NCI-H1105 (cell line): ENCODE measurements around the gene GSC.
"Not testable (repeated sequence)": the region's sequence is repeated elsewhere in the genome, so short reads cannot be mapped to it uniquely, and the experiment has no call there.

Experiments
- DNase-seq: peaks from one replicate; lab custom pipeline; 2025; lab: John Stamatoyannopoulos, UW

Gene GSC

GRCh38 chr14:94771906-94772490, 2.1 kb upstream of the GSC start:
- no peak for DNase-seq

- no peak for DNase-seq
These were observed 1.4 kb upstream of the GSC start for GRCh38 chr14:94771158-94771905.

GRCh38 chr14:94770815-94771157, 873 bp upstream of the GSC start:
- no peak for DNase-seq

GRCh38 chr14:94770251-94770749, 387 bp upstream of the GSC start:
- peak; percentile 55 for DNase-seq

DNA sequence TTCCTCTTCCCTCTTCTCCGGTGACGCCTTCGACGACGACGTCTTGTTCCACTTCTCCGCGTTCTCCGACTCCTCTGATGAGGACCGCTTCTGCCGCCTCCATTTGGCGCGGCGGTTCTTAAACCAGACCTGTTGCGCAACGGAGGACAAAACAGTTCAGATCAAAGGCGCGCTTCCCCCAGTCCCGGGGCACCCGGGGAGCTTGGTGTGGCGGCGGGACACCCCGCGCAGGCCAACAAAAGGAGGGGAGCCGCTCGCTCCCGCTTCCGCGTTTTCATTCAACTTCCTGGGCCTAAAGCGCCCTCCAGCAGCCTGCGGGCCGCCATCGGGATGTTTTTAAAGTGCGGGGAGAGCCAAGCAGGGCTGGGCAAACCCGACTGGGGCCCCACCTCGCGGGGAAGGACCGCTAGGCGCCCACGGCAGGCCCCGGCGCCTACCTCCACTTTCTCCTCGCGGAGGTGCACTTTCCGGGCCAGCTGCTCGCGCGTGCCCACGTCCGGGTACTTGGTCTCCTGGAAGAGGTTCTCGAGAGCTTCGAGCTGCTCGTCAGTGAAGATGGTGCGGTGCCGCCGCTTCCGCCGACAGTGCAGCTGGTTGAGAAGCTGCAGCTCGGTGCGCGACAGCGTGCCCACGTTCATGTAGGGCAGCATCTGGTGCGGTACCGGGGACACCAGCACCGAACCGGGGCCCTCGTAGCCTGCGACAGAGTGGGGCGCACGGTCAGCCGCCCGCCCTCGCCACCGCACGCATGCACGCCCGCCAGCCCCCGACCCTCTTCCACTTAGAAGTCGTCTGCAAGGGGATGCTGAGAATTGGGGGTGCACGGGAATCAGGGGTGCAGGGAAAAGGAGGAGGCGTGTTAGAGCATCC, 1.2 kb downstream of the GSC start:
- DNase-seq, result no peak

- no peak for DNase-seq
These were observed 1.8 kb downstream of the GSC start for GRCh38 chr14:94768141-94768520.

GRCh38 chr14:94767321-94767878, 2.5 kb downstream of the GSC start:
- DNase-seq, result no peak

DNA sequence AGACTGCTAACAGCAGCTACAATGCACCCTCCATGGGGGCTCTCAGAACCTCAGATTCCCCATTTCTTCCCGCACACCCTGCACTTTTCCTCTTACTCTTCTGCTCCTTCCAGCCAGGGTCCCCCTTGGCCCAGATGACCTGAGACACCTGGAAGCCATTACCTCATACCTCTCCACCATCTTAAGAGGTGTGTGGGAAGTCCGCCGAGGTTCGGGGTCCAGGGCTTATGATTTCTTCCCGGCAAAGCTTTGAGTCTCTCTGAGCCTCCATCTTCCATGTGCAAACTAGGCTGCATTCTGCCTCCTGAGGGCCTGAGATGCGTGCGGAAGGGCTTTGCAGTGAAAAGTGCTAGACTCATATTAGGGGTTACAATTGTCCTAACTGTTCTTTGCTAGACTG, 5.3 kb downstream of the GSC start:
- DNase-seq, result no peak

- DNase-seq, result no peak
These were observed 7.5 kb downstream of the GSC start for GRCh38 chr14:94762431-94762830.

- no peak for DNase-seq
These were observed 7.9 kb downstream of the GSC start for GRCh38 chr14:94761997-94762377.

DNA sequence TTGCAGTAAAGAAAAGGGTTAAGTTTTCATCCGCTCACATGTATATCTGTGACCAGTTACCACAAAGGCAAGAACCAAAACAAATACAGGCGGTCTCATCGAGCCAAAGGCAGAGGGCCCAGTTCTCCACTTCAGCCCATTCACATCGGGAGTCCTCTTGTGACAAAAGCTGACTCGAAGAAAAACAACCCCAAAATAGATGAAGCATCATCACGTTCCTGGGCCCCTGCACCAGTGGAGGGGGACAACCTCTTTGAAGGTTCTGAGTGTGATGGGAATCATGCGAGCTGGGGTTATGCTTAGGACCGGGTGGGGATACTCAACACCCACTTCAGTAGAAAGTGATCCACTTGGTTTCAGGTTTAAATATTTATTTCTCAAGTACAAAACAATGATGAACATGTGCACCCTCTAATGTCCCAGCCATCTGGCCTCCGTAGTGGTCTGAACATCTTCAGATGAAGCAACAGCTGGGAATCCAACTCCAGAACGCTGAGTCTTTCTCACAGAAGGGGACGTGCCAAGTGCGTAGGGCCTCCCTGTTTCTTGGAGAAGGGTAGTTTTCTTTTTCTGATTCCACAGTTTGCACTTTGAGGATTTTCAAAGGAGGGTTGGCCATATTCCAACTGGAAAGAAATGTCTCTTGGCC, 8.4 kb downstream of the GSC start:
- DNase-seq, result no peak

DNA sequence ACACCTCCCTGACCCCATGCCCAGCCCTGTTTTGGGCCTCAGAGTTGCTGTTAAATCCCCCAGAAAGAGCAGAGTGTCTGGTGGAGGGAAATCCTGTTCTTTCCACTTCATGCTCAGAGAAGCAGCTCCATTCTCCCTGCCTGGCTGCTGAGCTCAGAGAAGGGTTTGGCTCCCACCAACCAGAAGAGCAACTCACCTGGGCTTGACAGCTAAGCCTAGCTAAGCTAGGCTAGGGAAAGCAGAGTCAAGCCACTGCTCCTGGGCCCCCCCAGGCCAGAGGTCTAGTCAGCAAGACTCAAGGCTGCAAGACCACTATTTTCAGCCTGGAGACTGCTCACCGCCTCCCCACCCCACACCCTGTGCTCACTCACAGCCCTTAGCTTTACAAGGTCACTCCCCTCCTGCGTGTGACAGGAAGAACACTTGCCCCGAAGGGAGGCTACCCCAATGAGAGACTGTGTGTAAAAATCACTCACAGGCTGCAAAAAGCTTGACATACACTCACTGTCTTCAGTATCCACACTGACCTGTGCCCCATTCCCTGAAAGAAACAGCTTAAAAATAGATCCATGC, 13.5 kb downstream of the GSC start:
- no peak for DNase-seq

DNA sequence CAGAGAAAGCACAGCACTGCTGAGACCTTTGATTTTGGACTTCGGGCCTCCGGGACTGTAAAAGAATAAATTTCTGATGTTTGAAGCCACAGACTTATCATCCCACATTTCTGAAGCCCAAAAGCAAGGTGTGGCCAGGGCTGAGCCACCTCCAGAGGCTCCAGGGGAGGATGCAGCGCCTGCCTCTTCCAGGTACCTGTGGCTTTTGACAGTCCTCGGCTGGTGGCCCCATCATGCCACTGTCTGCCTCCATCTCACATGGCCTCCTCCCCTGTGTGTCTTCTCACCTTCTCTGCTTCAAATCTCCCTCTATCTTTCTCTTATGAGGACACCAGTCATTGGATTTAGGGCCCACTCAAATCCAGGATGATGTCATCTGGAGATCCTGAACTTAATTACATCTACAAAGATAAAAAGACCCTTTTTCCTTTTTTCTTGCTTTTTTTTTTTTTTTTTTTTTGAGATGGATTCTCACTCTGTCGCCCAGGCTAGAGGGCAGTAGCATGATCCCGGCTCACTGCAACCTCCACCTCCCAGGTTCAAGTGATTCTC, 15.4 kb downstream of the GSC start:
- DNase-seq, result no peak

DNA sequence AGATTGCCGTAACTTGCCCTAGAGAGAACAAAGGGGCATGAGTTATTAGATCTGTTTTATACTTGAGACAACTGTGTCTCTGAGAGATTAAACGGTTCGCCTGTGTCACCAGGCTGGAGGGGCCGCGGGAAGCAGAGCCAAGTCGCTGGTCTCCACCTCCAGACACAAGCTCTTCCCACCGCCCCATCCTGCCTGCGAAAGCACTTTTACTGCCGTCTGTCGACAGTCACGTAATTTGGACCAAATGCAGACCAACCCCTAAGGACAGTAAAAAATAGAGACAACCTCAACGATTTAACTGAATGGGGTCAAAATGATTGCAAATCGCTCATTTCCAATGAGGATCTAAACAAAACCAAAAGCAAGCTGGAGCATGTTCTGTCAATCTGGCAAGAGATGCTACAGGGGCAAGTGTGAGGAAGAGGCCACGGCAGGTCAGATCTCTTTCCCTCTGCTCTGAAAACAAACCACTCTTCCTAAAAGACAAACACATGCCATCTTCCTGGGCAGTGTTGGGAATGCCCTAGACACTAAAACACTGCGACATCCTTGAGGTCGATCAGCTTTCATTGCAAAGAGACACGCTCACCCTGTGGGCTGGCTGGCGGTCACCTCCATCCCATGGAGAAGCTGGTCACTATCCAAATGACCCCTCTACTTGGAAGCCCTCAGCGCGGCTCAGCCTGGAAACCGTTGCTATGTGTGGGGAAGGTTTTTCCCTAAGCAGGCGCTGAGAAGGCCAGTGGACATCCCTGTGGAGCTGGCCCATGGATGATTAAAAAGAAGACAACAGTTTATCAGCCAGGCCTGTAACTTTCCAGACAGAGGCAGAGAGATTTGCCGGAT, 17.1 kb downstream of the GSC start:
- DNase-seq, result no peak

DNA sequence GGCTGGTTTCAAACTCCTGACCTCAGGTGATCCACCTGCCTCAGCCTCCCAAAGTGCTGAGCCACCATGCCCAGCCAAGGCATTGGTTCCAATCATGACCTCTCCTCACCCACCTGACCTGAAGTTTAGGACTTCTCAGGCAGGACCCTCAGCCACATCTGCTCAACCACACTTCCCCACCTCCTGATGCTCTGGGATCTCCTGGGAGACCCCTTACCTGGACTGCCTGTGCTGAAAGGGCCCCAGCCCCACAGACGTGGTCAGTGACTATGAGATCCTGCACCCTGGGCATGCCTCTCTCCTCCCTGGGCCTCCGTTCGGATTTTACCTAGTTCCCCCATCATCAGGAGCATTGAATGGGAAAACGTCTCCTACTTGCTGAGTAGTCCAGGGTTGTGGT, 18.0 kb downstream of the GSC start:
- no peak for DNase-seq

DNA sequence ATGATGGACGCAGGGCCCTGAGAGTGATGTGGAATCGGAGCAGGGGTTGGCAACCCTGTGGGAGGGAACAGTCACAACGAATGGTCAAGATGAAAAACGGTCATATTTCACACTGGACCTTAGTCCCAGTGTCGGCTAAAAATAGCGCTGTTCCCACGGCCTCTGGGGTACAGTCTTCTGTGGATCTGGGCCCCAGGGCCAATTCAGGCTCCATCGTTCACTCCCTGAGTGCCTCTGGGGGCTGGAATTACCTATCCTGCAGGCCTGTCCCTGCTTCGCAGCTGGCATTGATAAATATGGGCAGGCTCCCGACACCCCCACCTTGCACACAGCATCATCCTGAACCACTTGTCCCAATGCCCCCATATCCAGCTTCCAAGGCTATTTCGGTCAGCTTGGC, 18.6 kb downstream of the GSC start:
- no peak for DNase-seq

DNA sequence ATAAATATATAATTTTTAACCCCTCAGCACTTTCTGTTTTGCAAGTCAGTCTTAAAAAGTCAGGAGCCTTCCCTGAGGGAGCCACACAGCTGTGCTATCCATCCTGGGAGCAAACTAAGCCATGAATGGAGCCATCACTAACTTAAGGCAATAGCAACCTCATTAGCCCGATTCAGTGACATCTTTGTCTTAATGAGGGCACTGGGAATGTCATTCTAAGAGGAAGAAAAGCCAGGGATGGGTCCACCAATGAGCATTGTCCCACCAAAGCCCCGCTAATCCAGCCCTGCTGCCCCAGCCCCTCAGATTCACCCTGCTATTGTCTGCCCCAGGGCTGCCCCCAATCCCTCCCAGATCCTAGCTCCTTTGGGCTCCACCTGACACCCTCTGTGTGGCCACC, 19.5 kb downstream of the GSC start:
- DNase-seq, result no peak

DNA sequence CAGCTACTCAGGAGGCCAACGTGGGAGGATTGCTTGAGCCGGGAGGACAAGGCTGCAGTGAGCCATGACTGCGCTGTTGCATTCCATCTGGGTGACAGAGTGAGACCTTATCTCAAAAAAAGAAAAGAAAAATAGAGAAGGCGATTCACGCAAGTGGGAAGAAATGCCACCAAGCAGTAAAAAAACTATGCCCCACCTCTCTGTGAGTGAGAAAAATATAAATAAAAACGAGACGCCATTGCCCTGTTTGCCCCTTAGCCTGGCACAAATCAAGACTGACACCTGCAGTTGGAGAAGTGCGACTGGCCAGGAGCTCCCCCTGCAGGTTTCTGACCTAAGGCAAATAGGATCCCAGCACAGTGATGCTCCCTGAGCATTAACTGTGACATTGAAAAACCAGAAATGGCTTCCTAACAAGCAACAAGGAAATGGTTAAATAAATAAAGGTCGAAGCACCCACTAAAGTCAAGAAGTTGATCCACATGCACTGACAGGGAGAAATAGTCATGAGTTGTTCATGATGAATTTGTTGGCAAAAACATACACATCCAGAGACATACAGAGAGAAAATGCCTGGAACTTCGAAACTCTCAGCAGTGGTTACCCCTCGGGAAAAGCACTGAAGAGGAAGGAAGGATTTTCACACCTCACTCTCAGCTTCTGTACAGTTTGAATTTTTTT, 21.1 kb downstream of the GSC start:
- DNase-seq, result peak; percentile 29

DNA sequence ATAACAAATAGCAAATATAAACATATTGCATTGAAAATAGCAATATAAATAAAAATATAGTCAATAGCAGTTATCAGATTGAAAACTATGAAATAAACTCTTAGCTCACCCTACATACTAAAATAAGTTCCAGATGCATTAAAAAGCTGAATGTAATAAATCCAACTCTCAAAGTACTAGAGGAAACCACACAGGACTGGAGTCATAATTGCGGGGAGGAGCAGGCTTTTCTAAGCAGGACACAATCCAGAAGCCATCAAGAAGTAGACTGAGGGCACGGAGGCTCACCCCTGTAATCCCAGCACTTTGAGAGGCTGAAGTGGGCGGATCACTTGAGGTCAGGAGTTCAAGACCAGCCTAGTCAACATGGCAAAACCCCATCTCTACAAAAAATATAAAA, 22.2 kb downstream of the GSC start:
- no peak for DNase-seq

- not testable (repeated sequence) for DNase-seq
These were observed 22.8 kb downstream of the GSC start for GRCh38 chr14:94747153-94747552.
